GM04503 (cell line): ENCODE measurements around the gene TNFRSF12A.
"Not testable (repeated sequence)": the region's sequence is repeated elsewhere in the genome, so short reads cannot be mapped to it uniquely, and the experiment has no call there.

Source experiments
- DNase-seq: peaks from one replicate; pipeline ENCODE4 v3.0.0-alpha.2; 2012; ENCODE audit warnings: low read depth

TNFRSF12A gene

DNA sequence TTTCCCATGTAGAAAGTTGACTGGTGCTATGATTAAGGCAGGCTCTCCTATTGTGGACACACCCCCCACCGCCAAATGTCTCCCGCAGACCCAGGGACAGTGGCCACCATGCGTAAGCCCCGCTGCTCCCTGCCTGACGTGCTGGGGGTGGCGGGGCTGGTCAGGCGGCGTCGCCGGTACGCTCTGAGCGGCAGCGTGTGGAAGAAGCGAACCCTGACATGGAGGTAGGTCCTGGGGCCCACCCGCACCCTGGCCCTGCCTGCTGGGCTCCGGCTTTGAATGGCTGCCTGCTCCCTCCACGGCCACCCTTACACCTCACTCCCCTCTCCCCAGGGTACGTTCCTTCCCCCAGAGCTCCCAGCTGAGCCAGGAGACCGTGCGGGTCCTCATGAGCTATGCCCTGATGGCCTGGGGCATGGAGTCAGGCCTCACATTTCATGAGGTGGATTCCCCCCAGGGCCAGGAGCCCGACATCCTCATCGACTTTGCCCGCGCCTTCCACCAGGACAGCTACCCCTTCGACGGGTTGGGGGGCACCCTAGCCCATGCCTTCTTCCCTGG lies 29.8 kb downstream of the TNFRSF12A start:
- DNase-seq: no peak

DNA sequence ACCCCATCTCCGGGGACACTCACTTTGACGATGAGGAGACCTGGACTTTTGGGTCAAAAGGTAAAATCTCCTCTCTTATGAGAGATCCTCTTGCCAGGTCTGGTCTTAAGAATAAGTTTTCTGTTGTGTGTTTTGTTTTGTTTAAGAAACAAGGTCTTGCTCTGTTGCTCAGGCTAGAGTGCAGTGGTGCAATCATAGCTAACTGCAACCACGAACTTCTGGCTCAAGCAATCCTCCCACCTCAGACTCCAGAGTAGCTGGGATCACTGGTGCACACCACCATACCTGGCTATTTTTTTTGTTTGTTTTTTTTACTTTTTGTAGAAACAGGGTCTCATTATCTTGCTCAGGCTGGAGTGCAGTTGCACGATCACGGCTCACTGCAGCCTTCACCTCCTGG lies 30.3 kb downstream of the TNFRSF12A start:
- DNase-seq: no peak

DNA sequence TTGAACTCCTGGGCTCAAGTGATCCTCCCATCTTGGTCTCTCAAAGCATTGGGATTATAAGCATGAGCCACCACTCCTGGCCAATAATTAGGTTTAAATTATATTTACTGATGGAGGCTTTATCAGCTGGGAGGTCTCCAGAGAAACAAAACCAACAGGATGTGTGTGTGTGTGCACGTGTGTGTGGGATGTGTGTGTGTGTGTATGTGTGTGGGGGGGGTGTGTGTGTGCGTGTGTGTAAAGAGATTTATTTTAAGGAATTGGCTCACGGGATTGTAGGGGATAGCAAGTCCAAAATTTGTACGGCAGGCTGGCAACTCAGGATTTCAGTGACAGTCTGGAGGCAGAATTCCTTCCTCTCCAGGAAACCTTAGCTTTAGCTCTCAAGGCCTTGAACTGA lies 30.8 kb downstream of the TNFRSF12A start:
- no peak for DNase-seq

- DNase-seq: no peak
Measured at GRCh38 chr16:3051494-3051893, 31.3 kb downstream of the TNFRSF12A start.

DNA sequence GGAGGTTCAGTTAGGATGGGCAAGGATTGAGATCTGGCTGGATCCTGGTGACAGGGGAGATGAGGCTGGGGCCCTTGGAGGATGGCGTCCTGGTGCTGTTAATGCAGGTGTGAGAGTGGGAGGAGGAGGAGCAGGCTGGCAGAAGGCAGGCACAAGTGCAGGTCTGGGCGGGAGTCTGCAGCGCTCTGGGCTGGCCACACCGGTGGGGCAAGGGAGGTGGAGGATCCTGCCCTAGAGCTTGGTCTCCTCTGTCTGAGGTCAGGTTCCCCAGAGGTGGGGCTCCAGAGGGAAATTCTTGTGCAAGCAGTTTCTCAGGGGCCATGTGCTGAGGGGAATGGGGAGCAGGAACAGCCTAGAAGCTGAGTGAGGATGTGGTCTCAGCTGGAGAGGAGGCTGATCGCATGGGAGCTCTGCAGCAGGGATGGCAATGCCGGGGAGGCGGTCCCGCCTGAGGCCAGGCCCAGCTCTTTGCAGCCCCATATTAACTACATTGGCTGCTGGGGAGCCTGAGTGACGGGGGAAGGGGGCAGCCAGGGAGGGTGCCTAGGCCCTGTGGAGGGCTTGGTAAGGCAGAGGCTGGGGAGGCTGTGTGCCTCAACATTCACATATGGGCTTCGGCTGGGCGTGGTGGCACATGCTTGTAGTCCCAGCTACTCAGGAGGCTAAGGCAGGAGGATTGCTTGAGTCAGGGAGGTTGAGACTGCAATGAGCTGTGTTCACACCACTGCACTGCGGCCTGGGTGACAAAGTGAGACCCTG lies 32.6 kb downstream of the TNFRSF12A start:
- not testable (repeated sequence) for DNase-seq

DNA sequence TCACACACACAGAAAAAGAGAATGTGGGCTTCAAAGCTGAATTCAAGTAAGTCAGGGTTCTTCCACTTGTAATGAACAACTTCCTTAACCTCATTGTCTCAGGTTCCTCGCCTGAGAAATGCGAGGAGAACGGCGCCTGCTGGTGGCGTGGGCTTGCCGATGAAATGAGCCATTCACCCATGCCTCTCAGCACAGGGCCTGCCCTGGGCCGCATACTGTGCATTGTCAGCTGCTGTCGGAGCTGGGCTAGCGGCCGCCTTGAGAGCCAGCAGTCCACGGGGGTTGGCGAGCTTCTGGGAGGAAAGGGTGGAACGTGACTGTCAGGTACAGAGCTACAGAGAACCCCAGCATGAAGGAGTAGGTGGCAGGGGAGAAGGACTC lies 33.2 kb downstream of the TNFRSF12A start:
- DNase-seq: not testable (repeated sequence)

- no peak for DNase-seq
Measured at GRCh38 chr16:3054965-3055733, 35.0 kb downstream of the TNFRSF12A start.

DNA sequence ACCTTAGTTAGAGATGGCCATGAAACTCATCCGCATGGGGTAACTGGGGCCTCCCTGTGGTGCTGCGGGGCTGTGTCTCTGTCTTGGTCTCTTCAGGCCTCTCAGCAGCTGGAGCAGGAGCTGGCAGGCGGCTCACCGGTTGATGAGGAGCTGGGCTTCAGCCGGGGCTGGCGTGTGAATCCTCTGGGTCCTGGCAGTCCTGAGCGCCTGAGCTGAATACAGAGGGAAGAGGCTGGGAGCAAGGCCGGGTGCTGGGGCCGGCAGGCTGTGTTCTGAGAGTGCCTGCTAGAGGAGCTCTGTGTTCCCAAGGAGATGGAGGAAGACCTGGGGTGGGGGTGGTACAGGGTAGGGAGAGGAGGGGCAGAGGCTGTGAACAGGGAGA lies 35.6 kb downstream of the TNFRSF12A start:
- not testable (repeated sequence) for DNase-seq

DNA sequence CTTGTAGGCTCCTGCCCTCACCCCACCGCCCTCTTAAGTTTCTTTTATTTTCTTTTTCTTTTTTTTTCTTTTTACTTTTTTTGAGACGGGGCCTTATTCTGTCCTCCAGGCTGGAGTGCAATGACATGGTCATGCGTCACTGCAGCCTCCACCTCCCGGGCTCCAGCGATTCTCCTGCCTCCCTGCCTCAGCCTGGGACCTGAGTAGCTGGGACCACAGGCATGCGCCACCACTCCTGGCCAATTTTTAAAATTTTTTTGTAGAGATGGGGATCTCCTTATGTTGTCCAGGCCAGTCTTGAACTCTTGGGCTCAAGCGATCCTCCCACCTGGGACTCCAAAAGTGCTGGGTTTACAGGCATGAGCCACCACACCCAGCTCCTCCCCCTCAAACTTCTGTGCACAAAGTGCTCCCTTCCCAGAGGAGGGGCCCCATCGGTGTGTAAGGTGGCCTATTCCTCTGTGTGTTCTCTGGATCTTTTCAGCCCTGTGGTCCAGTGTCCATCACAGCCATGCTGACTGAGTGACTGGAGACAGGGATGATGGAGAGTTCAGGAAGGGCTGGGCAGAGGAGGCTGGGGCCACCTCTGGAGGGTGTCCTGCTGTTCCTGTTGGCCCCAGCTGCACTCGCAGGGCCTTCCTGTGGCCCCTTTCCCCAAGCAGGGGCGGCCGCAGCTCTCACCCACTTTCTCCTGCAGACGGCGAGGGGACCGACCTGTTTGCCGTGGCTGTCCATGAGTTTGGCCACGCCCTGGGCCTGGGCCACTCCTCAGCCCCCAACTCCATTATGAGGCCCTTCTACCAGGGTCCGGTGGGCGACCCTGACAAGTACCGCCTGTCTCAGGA lies 36.4 kb downstream of the TNFRSF12A start:
- DNase-seq: no peak

DNA sequence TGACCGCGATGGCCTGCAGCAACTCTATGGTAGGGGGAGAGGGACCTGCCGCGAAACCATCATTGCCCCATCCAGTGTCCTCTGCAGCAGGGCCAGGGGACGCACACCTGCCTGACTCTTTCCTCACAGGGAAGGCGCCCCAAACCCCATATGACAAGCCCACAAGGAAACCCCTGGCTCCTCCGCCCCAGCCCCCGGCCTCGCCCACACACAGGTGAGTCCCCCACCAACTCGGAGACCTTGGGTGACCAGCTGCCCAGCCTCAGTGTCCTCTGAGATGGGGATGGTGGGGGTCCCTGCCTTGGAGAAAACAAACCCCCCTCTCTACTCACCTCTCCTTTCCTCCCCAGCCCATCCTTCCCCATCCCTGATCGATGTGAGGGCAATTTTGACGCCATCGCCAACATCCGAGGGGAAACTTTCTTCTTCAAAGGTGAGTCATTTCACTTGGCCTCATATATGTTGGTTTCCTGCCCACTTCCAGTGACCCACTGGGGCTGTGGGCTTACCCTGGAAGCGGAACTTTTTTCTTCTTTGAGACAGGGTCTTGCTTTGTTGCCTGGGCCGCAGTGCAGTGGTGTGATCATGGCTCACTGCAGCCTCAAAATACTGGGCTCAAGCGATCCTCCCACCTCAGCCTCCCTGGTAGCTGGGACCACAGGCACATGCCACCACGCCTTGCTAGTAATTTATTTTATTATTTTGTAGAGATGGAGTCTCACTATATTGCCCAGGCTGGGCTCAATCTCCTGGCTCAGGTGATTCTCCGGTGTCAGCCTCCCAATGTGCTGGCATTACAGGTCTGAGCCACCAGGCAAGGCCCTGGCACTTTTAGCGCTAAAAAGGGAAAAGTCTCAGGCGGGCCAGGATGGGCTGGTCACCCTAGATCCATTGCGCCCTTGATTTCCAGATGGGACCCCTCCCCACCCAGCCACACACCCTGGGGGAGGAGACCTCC lies 37.3 kb downstream of the TNFRSF12A start:
- DNase-seq: no peak

- DNase-seq: no peak
Measured at GRCh38 chr16:3058139-3059030, 38.2 kb downstream of the TNFRSF12A start.

DNA sequence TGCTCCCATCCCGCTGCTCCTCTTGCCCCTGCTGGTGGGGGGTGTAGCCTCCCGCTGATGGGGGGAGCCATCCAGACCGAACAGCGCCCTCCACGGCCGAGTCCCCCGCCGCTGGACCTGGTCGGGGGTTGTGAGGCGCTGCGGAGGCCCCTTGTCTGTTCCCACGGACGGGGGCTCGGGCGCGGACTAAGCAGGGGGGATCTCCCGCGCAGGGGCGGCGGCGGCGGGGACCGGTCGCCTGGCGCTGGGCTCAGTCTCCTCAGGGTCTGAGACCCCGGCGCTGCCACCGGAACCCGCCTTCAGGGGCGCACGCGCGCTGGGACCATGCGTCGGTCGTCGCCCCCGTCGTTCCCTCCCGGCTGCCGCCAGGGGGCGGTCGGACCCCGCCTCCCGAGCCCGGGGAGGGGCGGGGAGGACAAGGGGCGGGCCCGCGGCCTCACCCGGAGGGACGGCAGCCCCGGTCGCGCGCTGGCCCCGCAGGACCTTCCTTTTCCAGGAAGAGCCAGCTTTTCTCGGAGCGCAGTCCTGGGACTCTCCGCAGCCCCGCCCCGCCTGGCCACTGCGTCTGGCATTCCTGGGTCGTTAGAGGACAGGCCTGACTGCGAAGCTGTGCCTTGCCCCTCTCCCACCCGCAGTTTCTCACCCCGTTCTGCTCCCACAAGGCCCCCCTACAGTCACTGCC lies 39.0 kb downstream of the TNFRSF12A start:
- peak; percentile 50 for DNase-seq

GRCh38 chr16:3059723-3060242 lies 39.6 kb downstream of the TNFRSF12A start:
- DNase-seq: no peak

DNA sequence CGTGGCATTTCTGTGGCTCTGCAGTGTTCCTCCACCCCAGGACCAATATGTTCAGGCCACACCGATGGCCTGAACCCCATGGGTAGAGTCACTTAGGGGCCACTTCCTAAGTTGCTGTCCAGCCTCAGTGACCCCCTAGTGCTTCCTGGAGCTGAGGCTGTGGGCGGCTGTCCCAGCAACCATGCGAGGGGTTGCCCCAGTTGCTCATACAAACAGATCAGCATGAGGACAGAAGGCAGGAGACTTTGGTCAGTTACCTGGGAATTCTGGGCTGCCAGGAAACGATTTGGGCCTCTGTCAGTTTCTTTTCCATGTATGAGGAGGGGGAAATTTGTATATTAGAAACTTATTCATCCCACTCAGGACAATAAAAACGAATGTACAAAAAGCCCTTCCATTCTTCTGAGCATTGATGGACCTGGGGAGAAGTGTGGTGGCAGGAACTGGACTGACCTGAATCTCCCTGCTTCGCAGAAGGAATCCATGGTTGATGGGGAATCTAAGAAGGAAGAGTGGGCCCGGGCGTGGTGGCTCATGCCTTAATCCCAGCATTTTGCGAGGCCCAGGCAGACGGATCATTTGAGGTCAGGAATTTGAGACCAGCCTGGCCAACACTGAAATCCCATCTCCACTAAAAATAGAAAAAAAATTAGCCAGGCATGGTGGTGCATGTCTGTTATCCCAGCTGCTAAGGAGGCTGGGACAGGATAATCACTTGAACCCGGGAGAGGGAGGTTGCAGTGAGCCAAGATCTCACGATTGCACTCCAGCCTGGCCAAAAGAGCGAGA lies 40.4 kb downstream of the TNFRSF12A start:
- DNase-seq: no peak

- DNase-seq: no peak
Measured at GRCh38 chr16:3062553-3062952, 42.4 kb downstream of the TNFRSF12A start.

DNA sequence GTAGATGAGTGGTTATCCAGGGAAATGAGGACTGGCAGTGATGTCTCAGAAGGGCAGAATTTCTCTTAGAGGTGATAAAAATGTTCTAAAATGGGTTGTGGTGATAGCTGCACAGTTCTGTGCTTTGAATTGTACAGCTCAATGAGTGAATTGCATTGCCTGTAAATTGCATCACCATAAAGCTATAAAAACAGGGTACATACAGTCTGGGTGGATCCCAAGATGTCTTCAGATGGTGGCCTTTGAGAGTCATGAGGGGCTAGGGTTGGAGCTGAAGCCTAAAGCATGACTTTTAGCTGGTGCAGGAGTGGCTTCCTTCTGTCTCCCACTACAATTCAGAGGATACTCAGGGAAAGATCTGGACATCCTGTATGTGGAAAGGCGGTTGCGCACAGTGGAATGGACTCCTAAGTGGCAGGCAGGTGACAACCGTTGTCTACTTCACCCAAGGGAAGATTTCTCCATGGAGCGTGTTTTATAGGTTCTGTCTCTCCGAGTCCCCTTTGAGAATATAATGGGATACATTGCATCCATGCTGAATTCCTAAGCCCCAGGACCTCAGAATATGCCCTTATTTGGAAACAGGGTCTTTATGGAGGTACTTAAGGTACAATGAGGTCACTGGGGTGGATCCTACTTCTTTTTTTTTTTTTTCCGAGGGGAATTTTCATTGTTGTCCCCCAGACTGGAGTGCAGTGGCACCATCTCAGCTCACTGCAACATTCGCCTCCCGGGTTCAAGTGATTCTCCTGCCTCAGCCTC lies 43.6 kb downstream of the TNFRSF12A start:
- DNase-seq: no peak

DNA sequence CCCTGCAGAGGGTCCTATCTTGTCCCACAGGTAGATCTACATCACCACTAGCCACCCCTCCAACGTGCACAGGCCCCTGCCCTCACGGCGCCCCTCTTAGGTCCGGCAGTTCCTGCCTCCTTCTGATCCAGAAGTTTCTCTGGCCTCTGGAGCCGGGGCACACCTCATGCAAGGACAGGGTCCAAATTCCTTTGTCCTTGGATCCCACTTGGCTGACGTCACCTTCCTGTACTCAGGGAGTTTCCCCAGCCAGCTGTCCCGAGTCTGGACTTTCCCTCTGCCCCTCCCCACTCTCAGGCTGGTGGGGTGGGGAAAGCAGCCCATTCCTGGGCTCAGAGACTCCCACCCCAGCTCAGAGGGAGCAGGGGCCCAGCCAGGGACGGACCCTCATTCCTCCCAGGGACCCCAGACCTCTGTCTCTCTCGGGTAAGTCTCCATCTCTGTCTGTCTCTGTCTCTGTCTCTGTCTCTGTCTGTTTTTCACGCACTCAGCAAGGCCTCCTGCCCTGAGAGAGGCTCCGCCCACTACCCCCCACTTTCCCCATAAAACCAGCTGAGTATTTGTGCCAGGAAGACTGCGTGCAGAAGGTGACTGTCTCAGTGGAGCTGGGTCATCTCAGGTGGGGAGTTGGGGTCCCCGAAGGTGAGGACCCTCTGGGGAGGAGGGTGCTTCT lies 45.0 kb downstream of the TNFRSF12A start, which contains the start of gene IL32:
Gene IL32, plus strand, starts transcription at position 572 of the 673 bp plus-strand sequence. CDS start 172 bp downstream, outside the sequence.
- DNase-seq: peak; percentile 13
